ENCODE results near the gene AK5. TPM values are rescaled to one million over a fixed set of nuclear protein-coding genes. Genes with fewer than 3 reads are reported as not detected.

The AK5 gene, protein sequence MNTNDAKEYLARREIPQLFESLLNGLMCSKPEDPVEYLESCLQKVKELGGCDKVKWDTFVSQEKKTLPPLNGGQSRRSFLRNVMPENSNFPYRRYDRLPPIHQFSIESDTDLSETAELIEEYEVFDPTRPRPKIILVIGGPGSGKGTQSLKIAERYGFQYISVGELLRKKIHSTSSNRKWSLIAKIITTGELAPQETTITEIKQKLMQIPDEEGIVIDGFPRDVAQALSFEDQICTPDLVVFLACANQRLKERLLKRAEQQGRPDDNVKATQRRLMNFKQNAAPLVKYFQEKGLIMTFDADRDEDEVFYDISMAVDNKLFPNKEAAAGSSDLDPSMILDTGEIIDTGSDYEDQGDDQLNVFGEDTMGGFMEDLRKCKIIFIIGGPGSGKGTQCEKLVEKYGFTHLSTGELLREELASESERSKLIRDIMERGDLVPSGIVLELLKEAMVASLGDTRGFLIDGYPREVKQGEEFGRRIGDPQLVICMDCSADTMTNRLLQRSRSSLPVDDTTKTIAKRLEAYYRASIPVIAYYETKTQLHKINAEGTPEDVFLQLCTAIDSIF
- total RNA-seq, result 1 to 10 TPM in 1 of 2 donors, not detected in 1; 1.2 TPM

DNA sequence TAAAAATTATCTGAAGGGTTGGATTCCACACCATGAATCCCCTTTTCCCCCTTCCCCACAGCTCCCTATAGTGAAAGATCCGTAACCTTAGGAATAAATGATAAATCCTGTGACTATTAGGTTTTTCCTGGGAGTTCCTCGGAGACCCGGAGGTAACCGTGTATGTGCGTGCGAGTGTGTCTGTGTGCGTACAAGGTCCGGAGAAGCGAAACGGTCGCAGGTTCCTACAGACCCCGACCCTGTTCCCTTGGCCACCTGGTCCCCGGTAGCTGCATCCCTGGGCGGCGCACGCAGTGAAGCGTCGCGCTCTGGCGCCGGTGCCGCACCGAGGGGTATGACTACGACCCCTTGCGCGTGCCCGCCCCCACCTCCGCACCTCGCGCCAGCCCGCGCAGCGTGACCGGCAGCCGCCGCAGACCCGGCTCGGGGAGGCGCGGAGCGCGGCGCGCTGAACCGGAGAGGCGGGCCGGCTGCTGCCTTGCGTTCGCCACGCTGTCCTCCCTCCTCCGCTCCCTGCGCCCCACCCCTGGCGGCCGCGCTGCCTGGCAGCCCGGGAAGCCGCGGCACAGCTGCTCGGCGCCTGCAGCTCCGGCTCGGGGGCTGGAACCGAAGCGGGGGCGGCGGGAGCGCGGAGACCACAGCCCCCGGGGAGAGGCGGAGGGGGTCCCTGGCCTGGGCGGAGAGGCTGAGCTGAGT is at the start of gene AK5:
Gene AK5 (plus strand): TSS at position 529 of the 696 bp plus-strand sequence. CDS start 295 bp downstream, outside the sequence.
- Mint-ChIP-seq H3K27ac (no peak within 1 kb of the TSS), H3K9me3 (no peaks in the 10 kb centered on the region), H3K4me1 (ENCODE audit: low read depth in 2 of 2) (peaks cover 21 to 27% of the 10 kb centered on the region in 2 donors), H3K36me3 (no peaks in the 10 kb centered on the region), H3K4me3 (peak within 1 kb of the TSS; percentile 59), H3K27me3 (peaks cover 8 to 23% of the 10 kb centered on the region in 2 donors)
- no peak for DNase-seq (ENCODE audit: low spot score)
- ATAC-seq, result peak; percentile 83 to 87

DNA sequence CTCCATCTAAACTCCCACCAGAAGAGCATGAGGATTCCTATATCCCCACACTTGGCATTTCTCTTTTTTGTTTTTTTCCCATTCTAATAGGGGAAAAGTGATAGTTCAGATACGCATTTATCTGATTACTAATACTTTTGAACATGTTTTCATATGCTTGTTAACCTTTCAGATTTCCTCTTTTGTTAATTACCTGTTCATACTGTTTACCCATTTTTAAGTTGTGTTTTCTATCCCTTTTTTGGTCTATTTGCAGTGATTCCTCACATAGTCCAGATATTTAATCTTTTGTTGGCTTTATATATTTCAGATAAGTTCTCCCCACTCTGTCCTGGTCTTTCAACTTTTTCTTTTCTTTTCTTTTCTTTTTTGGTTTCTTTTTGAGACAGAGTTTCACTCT is 49.0 kb upstream of the AK5 start:
- ATAC-seq, result no peak
- H3K9me3 Mint-ChIP-seq, result no peaks in the 10 kb centered on the region
- H3K4me3 Mint-ChIP-seq, result no peak overlapping the region
- no peaks in the 10 kb centered on the region for H3K4me1 Mint-ChIP-seq (ENCODE audit: low read depth in 2 of 2)
- no peak for DNase-seq (ENCODE audit: low spot score)
- peaks cover 9% of the 10 kb centered on the region for H3K36me3 Mint-ChIP-seq
- H3K27ac Mint-ChIP-seq, result no peak overlapping the region
- H3K27me3 Mint-ChIP-seq, result peaks cover 2 to 10% of the 10 kb centered on the region in 2 donors

DNA sequence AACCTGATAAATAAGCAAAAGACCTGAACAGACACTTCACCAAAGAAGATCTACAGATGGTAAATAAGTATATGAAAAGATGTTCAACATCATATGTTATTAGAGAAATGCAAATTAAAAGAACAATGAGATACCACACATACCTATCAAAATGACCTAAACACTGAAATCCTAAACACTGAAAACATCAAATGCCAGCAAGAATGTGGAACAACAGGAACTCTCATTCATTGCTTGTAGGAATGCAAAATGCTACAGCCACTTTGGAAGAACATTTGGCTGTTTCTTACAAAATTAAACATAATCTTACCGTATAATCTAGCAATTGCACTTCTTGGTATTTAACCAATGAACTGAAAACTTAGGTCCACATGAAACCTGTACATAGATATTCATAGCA is 47.7 kb upstream of the AK5 start:
- Mint-ChIP-seq H3K27me3 (peaks cover 2 to 13% of the 10 kb centered on the region in 2 donors), H3K27ac (no peak overlapping the region), H3K4me1 (ENCODE audit: low read depth in 2 of 2) (no peaks in the 10 kb centered on the region), H3K4me3 (no peak overlapping the region), H3K9me3 (no peaks in the 10 kb centered on the region), H3K36me3 (peaks cover 9% of the 10 kb centered on the region)
- ATAC-seq (no peak), DNase-seq (ENCODE audit: low spot score) (no peak)

DNA sequence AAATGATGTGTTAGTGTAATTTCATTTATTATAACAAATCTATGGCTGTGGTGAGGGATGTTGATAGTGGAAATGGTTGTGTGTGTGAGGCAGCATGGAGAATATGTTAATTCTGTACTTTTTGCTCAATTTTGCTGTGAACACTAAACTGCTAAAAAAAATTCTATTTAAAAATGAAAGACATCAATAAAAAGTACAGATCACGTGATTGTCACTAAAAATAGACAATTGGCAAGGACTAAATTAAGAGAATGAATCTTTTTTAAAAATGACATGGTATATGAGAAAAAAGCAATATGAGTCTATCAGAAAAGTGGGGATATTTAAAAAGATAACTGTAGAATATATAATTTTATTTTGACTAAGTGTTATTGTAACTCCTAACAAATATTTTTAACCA is 46.9 kb upstream of the AK5 start:
- Mint-ChIP-seq H3K27me3 (peaks cover 2 to 14% of the 10 kb centered on the region in 2 donors), H3K27ac (no peak overlapping the region), H3K36me3 (peaks cover 9% of the 10 kb centered on the region), H3K9me3 (no peaks in the 10 kb centered on the region), H3K4me1 (ENCODE audit: low read depth in 2 of 2) (no peaks in the 10 kb centered on the region), H3K4me3 (no peak overlapping the region)
- DNase-seq (ENCODE audit: low spot score) (no peak), ATAC-seq (no peak)

DNA sequence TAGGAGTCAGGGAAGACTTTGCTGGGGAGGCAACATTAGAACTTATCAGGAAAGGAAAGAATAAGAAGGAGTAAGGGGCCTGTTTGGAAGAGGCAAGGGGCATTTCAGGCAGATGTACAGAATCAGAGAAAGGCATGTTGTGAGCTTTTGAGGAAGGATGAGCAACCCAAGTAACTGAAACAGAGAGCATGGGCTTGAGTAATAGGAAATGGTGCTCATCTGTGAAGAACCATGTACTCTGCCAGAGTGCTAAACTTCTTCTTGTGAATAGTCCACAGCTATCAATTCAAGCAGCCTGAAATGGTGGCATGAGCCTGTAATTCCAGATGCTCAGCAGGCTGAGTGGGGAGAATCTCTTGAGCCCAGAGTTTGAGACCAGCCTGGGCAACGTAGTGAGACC is 43.4 kb upstream of the AK5 start:
- ATAC-seq, result no peak
- Mint-ChIP-seq H3K9me3 (peaks cover 6% of the 10 kb centered on the region), H3K27ac (no peak overlapping the region), H3K4me3 (no peak overlapping the region), H3K27me3 (peaks cover 2 to 14% of the 10 kb centered on the region in 2 donors), H3K4me1 (ENCODE audit: low read depth in 2 of 2) (no peaks in the 10 kb centered on the region), H3K36me3 (peaks cover 7% of the 10 kb centered on the region)
- no peak for DNase-seq (ENCODE audit: low spot score)

DNA sequence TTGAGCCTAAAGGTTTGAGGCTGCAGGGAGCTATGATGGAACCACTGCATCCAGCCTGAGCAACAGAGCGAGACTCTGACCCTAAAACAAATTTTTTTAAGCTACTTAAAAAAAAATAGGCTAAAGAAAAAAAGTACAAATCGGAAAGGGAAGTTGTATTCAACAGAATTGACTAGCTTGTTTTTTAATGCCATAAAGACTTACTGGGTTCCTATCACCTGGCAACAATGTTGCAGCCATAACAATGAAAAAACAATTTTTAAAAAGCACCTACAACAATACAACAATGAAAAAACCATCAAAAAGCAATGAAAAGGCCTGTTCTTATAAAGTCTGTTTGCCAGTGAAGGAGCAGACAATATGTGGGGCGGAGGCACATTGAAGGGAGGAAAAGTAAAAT is 42.5 kb upstream of the AK5 start:
- DNase-seq (ENCODE audit: low spot score) (no peak), ATAC-seq (no peak)
- H3K4me1 Mint-ChIP-seq (ENCODE audit: low read depth in 2 of 2), result no peaks in the 10 kb centered on the region
- peaks cover 10% of the 10 kb centered on the region for H3K36me3 Mint-ChIP-seq
- H3K27ac Mint-ChIP-seq, result no peak overlapping the region
- H3K4me3 Mint-ChIP-seq, result no peak overlapping the region
- peaks cover 2 to 13% of the 10 kb centered on the region in 2 donors for H3K27me3 Mint-ChIP-seq
- peaks cover 6% of the 10 kb centered on the region for H3K9me3 Mint-ChIP-seq

DNA sequence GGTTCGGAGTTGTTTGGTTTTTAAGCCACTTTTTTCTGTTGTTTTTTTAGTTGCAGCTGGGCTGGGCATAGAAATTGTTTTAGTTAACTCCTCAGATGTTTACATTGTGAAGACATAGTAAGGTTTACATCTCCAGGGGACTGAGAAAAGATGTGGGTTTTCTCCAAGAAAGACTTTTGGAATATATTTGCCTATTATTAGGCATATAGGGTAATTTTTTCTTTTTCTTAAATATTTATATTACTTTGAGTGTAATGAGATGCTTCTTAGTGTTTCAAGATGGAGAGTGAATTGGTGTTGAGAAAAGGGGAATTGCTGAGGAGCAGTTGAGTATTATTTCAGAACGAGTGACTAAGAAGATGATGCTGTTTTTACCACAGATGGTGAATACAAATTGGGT is 36.0 kb upstream of the AK5 start:
- peaks cover 20% of the 10 kb centered on the region for H3K9me3 Mint-ChIP-seq
- H3K27me3 Mint-ChIP-seq, result no peaks in the 10 kb centered on the region

DNA sequence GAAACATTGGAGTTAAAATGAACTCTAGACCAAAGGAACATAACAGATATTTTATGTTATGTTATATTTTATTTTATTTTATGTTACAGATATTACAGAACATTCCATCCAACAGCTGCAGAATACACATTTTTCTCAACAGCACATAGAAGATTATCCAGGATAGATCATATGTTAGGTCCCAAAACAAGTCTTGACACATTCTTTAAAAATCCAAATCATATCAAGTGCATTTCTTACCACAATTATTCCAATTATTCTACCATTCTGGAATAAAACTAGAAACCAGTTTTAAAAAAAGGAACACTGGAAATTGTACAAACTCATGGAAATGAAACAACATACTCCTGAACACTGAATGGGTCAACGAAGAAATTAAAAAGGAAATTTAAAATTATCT is 31.7 kb upstream of the AK5 start:
- DNase-seq (ENCODE audit: low spot score) (no peak), ATAC-seq (no peak)
- no peak overlapping the region for H3K27ac Mint-ChIP-seq
- no peaks in the 10 kb centered on the region for H3K4me1 Mint-ChIP-seq (ENCODE audit: low read depth in 2 of 2)
- H3K27me3 Mint-ChIP-seq, result no peaks in the 10 kb centered on the region
- peaks cover 51% of the 10 kb centered on the region for H3K36me3 Mint-ChIP-seq
- no peak overlapping the region for H3K4me3 Mint-ChIP-seq
- peaks cover 19% of the 10 kb centered on the region for H3K9me3 Mint-ChIP-seq

More for the DNA sequence above, 36.0 kb upstream of the AK5 start:
- Mint-ChIP-seq H3K4me3 (no peak overlapping the region), H3K27ac (no peak overlapping the region), H3K4me1 (ENCODE audit: low read depth in 2 of 2) (no peaks in the 10 kb centered on the region), H3K36me3 (peaks cover 47% of the 10 kb centered on the region)
- ATAC-seq (no peak), DNase-seq (ENCODE audit: low spot score) (no peak)

DNA sequence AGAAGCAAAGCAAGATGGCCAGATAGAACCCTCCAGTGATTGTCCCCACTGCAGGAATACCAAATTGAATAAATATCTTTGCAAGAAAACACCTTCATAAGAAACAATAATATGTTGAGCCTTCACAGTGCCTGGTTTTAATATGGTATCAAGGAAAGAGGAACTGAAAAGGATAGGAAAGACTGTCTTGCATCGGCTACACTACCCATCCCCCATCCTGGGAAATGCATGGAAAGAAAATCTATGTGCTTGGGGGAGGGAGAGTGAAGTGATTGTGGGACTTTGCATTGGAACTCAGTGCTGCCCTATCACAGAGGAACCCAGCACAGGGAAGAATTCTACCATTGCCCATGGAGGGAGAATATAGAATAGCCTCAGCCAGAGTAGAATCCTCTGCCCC is 28.6 kb upstream of the AK5 start:
- H3K9me3 Mint-ChIP-seq, result peaks cover 22% of the 10 kb centered on the region
- H3K36me3 Mint-ChIP-seq, result peaks cover 52% of the 10 kb centered on the region
- no peaks in the 10 kb centered on the region for H3K27me3 Mint-ChIP-seq
- no peak overlapping the region for H3K27ac Mint-ChIP-seq
- no peaks in the 10 kb centered on the region for H3K4me1 Mint-ChIP-seq (ENCODE audit: low read depth in 2 of 2)
- no peak for DNase-seq (ENCODE audit: low spot score)
- no peak for ATAC-seq
- H3K4me3 Mint-ChIP-seq, result no peak overlapping the region

DNA sequence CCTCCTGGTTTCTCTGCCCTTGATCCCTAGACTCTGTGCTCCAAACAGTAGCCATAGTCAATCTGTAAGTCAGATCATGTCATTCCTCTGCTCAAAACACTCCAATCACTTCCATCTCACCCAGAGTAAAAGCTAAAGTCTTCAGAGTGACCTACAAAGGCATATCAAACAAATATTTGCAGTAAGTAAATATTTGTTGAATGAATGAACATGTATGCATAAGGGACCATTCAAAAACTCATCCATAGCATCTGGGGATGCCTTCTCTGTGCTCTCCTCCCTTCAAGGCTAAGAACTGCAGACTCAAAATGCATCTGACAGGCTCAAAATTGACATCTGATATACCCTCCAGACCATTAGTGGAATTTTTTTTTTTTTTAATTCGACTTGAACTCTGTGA is 18.1 kb upstream of the AK5 start:
- peaks cover 0 to 5% of the 10 kb centered on the region in 2 donors for H3K4me1 Mint-ChIP-seq (ENCODE audit: low read depth in 2 of 2)
- H3K9me3 Mint-ChIP-seq, result no peaks in the 10 kb centered on the region
- H3K27me3 Mint-ChIP-seq, result peaks cover 0 to 6% of the 10 kb centered on the region in 2 donors
- H3K27ac Mint-ChIP-seq, result no peak overlapping the region
- no peak overlapping the region for H3K4me3 Mint-ChIP-seq
- ATAC-seq (no peak), DNase-seq (ENCODE audit: low spot score) (no peak)
- no peaks in the 10 kb centered on the region for H3K36me3 Mint-ChIP-seq

DNA sequence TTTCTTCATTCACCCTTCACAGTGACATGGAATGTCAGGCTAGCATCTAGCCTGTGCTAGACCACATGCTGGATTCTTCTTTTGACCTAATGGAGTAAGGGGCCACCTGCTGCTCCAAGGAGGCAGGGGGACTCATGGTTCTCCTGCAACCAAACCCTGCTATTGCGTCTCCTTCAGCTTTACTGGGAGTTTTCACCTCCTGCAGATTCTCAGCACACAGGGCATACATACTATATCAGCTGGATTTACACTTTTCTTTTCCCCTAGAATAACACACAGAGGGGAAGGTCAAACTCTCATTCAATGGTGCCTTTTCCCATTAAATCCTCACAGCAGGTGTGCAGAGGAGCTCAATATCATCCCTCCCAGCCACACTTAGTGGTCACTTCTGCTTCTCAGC is 16.6 kb upstream of the AK5 start:
- Mint-ChIP-seq H3K9me3 (no peaks in the 10 kb centered on the region), H3K4me3 (no peak overlapping the region), H3K4me1 (ENCODE audit: low read depth in 2 of 2) (peaks cover 0 to 5% of the 10 kb centered on the region in 2 donors), H3K27me3 (peaks cover 0 to 6% of the 10 kb centered on the region in 2 donors), H3K36me3 (no peaks in the 10 kb centered on the region), H3K27ac (no peak overlapping the region)
- ATAC-seq, result no peak
- no peak for DNase-seq (ENCODE audit: low spot score)

DNA sequence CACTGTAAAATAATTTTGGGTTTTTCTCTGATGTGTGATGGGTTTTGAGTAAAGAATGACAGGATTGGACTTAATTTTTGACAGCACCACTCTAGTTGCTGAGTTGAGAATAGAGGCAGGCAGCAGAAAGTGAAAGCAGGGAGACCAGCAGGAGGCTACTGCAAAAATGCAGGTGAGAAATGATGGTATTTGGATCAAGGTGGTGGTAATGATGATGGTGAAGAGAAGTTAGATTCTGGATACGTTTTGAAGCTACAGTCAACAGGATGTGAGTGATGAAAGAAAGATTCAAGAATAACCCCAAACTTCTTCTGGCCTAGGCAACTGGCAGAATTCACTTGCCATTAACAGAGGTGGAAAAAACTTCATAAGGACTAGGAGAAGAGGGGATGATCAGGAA is 14.8 kb upstream of the AK5 start:
- Mint-ChIP-seq H3K9me3 (no peaks in the 10 kb centered on the region), H3K4me3 (no peak overlapping the region), H3K27me3 (peaks cover 0 to 6% of the 10 kb centered on the region in 2 donors), H3K36me3 (no peaks in the 10 kb centered on the region), H3K27ac (no peak overlapping the region), H3K4me1 (ENCODE audit: low read depth in 2 of 2) (peaks cover 0 to 5% of the 10 kb centered on the region in 2 donors)
- ATAC-seq, result no peak
- no peak for DNase-seq (ENCODE audit: low spot score)

DNA sequence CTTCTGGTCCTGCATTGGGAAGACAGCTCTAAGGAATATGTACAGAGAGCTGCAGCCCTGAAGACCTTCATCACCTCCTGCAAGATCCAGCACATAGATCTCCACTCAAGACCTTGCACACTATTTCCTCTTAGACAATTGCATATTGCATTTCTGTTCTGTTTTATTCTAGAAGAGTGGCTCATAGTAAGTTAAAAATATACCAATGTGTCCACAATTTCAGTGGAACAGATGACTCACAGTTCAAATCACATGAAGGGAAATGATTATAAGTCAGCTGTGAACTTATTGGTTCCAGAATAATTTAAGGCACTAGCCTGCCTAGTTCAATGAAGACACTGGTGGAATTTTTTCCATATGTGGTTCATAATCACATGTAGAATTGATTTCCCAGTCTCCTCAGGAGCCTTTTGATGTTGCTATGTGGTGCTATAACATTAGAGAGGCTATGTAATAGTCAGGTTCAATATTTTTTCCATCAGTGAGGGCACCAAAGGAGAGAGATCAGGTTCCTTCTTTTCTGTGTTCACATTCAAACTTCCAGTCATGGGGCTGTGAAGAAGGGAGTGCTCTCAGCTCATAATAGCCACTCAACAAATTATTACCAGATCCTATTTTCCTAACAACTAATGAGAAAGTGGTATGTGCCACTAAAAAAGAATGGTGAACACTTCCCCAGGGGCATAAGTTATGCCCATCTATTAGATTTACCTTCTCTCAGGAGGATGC is 9.8 kb upstream of the AK5 start:
- Mint-ChIP-seq H3K4me1 (ENCODE audit: low read depth in 2 of 2) (no peaks in the 10 kb centered on the region), H3K4me3 (no peak overlapping the region), H3K27me3 (peaks cover 3 to 16% of the 10 kb centered on the region in 2 donors), H3K27ac (no peak overlapping the region), H3K36me3 (no peaks in the 10 kb centered on the region), H3K9me3 (no peaks in the 10 kb centered on the region)
- no peak for DNase-seq (ENCODE audit: low spot score)
- no peak for ATAC-seq

Measured in natural killer cell treated with Interleukin-12 subunit alpha and Interleukin-12 subunit beta and Interleukin-15 and Interleukin-18, amount 100 ng/mL, for 72 hours (primary cell).